Subcutaneous abdominal adipose tissue (tissue), 5 donors: ENCODE data around the gene RGS12.
"Not testable (repeated sequence)": the region's sequence is repeated elsewhere in the genome, so short reads cannot be mapped to it uniquely, and the experiment has no call there.

Experiments used
- H3K27ac ChIP-seq: one replicate; pipeline ENCODE4 v1.7.0; 2013; ENCODE audit warnings: low read depth, mild to moderate bottlenecking, inconsistent platforms, low read length, moderate library complexity
- H3K27me3 ChIP-seq, 5 donors: one replicate each; pipeline ENCODE4 v1.7.0; 2013; ENCODE audit warnings: low read length in 5 of 5, inconsistent platforms in 1 of 5; ENCODE audit not compliant: control insufficient read depth in 5 of 5, insufficient read depth in 4 of 5
- H3K36me3 ChIP-seq, 5 donors: one replicate each; pipeline ENCODE4 v1.7.0; 2013; ENCODE audit warnings: low read length in 5 of 5; ENCODE audit not compliant: control insufficient read depth in 5 of 5, insufficient read depth in 5 of 5
- H3K4me1 ChIP-seq, 5 donors: one replicate each; pipeline ENCODE4 v1.7.0; 2013; ENCODE audit warnings: low read length in 5 of 5, mild to moderate bottlenecking in 3 of 5, moderate library complexity in 1 of 5; ENCODE audit not compliant: control insufficient read depth in 5 of 5, insufficient read depth in 5 of 5
- H3K4me3 ChIP-seq, 5 donors: one replicate each; pipeline ENCODE4 v1.7.0; 2013; ENCODE audit warnings: low read length in 5 of 5, low read depth in 1 of 5
- H3K9ac ChIP-seq, 5 donors: one replicate each; pipeline ENCODE4 v1.7.0; 2013; ENCODE audit warnings: low read length in 5 of 5, mild to moderate bottlenecking in 4 of 5, moderate library complexity in 3 of 5
- H3K9me3 ChIP-seq, 5 donors: one replicate each; pipeline ENCODE4 v1.7.0; 2013; ENCODE audit warnings: low read length in 5 of 5; ENCODE audit not compliant: control insufficient read depth in 5 of 5
- donor health status: healthy.
- donor health status: healthy.
- donor health status: healthy.
- donor health status: healthy.
- donor health status: healthy.

RGS12 gene

DNA sequence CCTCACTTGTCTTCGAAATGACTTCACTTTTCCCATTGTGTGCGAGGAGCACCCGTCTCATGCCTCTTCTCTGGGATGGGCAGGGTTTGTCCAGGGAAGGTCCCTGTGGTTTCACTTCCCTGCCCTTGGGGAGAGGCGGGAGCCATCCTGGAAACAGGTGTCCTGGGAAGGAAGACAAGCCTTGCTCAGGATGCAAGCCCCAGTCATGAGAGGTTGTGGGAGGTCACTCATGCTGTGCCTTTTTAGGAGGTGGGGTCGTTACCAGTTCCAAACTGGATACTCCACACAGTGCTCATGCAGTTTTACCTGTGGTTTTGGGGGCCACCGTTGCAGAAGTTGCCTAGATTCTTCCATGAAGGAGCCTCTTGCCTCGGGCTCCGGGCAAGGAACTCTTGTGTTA, 3.8 kb downstream of the RGS12 start:
- Histone ChIP-seq H3K4me1 (peaks cover 1 to 31% (median 25%) of the 10 kb centered on the region in 5 donors), H3K27ac (no peak overlapping the region), H3K9me3 (peaks cover 0 to 7% (median 3%) of the 10 kb centered on the region in 5 donors), H3K27me3 (no peaks in the 10 kb centered on the region), H3K9ac (no peak overlapping the region), H3K4me3 (no peak overlapping the region), H3K36me3 (no peaks in the 10 kb centered on the region)

DNA sequence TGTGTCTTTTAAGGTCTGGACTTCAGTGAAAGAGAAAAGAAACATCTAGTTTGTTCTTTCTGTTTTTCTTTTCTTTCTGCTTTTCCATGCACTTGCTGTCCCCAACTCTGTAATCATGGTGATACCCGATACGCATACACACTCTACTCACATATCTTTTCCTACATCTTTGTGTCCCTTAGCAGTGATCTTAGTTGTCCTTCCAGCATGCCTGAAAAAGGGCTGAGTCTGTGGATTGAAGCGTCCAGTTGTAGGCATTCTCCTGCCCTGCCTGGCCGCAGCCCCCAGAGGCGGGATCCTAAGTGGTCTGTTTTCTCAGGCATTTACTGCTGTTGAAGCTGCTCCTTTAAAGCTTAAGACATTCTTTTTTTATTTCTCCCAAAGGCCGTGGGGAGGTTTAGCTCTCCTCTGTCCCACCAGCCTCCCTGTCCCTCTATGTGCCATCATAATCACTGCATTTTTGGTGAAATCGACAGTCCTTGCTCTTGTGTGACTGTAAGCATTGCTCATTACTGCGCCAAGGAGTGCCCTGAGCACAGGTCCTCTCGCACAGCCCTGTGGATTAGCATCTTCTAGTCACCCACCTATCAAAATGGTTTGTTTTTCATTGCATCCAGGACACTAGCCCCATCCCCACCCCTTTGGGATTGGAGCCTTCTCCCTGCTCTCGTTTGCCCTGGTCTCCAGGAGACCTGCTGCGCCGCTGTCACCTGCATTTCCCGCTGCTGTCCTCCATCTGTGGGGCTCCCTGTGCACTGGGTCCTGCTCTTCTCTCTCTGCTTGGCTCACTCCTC, 4.4 kb downstream of the RGS12 start:
- no peaks in the 10 kb centered on the region for H3K36me3 ChIP-seq
- no peaks in the 10 kb centered on the region for H3K27me3 ChIP-seq
- H3K4me1 ChIP-seq, result peaks cover 1 to 25% (median 23%) of the 10 kb centered on the region in 5 donors
- H3K9ac ChIP-seq, result no peak overlapping the region
- H3K4me3 ChIP-seq, result no peak overlapping the region
- no peak overlapping the region for H3K27ac ChIP-seq
- peaks cover 0 to 7% (median 3%) of the 10 kb centered on the region in 5 donors for H3K9me3 ChIP-seq

DNA sequence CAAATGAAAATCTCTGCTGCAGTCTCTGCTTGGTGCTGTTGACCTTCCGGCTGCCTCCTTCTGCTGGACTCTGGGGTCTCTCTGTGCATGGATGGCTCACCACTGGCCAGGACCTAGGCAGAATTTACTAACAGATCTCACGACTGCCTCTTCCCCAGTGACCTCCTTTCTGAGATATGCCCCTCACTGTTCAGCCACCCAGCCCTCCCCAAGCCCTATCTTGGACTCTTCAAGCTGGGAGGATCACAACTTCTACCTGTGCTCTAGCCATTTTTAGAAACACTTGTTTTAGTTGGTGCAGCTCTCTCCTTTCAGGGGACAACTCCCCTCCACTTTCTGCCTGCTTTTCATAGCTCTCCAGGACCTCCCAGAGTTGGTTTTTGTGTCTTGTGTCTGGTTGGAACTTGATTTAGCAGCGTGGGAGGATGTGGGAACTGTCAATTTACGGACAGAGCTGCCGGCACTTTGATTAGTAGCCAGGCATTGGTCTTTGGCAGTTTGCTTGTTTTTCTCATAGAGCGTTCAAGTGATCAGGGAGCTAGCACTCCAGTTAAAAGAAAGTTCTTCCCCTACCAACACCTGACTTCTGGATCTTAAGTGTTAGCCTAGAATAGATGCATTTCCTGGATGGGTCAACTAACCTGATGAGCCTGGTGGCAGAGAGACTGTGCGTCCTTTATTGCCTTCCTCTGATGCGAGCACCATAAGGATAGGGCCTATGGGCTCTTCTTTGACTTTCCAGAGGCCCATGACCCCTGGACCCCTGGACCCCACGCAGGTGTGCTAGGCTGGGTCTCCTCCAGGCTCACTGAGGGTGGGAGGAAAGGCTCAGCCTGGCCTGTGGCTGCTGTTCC, 6.5 kb downstream of the RGS12 start:
- Histone ChIP-seq H3K27ac (no peak overlapping the region), H3K4me1 (peaks cover 0 to 24% (median 16%) of the 10 kb centered on the region in 5 donors), H3K4me3 (no peak overlapping the region), H3K9me3 (peaks cover 0 to 7% (median 3%) of the 10 kb centered on the region in 5 donors), H3K36me3 (no peaks in the 10 kb centered on the region), H3K27me3 (no peaks in the 10 kb centered on the region), H3K9ac (no peak overlapping the region)

DNA sequence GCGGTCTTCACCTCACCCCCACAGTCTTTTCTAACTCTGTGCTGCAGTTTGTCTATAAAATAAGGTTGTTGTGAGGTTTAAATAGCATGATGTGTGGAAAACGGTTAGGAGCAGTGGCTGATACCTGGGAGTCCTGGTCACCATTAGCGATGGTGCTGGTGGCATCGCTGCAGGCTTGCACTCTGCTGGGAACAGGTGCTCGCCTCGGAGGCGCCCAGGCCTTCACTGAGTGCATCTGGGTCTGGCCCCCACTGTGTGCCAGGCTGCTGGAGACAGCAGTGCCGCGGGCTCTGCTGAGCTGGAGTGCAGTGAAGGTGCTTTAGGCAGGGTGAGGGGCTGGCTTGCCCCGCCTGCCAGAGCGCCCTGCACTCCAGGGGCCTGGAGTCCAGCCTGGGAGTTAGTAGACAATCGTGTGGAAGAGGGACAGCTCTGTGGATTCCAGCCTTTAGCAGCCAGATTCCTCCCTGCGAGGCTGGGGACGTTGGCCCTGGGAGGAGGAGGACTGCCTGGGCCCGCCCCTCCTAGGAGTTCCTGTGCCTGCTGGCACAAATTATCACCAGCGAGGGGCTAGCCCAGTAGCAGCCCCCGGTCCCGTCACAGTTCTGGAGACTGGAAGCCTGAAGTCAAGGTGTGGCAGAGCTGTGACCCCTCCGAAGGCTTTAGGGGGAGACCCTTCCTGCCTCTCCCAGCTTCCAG, 7.3 kb downstream of the RGS12 start:
- H3K4me1 ChIP-seq, result peaks cover 4 to 30% (median 22%) of the 10 kb centered on the region in 5 donors
- H3K4me3 ChIP-seq, result no peak overlapping the region
- H3K27ac ChIP-seq, result no peak overlapping the region
- no peaks in the 10 kb centered on the region for H3K36me3 ChIP-seq
- H3K9ac ChIP-seq, result peak overlapping the region in 1 of 5 donors; percentile 19
- no peaks in the 10 kb centered on the region for H3K27me3 ChIP-seq
- H3K9me3 ChIP-seq, result peaks cover 0 to 7% (median 3%) of the 10 kb centered on the region in 5 donors

DNA sequence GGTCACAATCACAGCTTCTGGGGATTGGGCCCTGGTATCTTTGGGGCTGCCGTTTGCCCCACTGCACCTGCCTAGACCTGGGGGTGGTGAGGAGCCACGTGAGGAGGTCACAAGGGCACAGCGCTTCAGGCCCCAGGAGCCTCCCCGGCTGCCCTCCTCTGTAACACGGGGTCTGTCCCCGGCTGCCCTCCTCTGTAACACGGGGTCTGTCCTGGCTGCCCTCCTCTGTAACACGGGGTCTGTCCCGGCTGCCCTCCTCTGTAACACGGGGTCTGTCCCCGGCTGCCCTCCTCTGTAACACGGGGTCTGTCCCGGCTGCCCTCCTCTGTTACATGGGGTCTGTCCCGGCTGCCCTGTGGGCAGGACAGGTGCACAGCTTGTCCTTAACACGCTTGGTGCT, 8.1 kb downstream of the RGS12 start:
- H3K9ac ChIP-seq, H3K4me3 ChIP-seq, H3K27ac ChIP-seq, H3K27me3 ChIP-seq, H3K36me3 ChIP-seq, H3K9me3 ChIP-seq: not testable (repeated sequence)
- peaks cover 12 to 38% (median 29%) of the 10 kb centered on the region in 5 donors for H3K4me1 ChIP-seq

DNA sequence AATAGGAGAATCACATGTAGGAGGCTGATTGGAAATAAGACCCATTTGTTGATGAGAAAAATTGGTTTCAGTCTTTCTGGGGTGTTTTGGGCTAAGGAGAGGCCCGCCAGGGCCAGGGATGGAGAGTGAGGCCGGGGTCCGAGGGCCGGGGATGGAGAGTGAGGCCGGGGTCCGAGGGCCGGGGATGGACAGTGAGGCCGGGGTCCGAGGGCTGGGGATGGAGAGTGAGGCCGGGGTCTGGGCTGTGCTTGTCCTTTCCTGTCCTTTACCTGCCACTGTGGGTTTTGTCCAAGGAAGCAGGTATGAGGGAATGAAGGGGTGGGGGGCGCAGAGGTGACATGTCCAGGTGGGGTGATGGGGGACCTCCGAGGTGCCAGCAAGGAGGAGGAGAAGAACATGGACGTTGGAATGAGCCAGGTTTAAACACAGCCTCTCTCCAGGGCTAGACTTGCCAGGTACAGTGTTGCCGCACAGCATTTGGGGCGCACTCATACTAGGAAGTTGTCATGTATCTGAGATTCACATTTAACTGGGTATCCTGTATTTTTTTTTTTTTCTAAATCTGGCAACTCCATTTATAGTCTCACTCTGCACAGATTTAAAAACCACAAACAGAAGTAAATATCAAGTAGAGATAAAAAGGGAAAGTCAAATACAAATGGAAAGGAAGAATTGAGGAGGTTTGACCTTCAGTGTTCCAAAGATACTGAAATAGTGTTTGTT, 8.8 kb downstream of the RGS12 start:
- H3K27ac ChIP-seq, result no peak overlapping the region
- H3K36me3 ChIP-seq, result no peaks in the 10 kb centered on the region
- H3K27me3 ChIP-seq, result no peaks in the 10 kb centered on the region
- no peak overlapping the region for H3K9ac ChIP-seq
- peaks cover 0 to 5% (median 3%) of the 10 kb centered on the region in 5 donors for H3K9me3 ChIP-seq
- peaks cover 15 to 43% (median 35%) of the 10 kb centered on the region in 5 donors for H3K4me1 ChIP-seq
- no peak overlapping the region for H3K4me3 ChIP-seq

DNA sequence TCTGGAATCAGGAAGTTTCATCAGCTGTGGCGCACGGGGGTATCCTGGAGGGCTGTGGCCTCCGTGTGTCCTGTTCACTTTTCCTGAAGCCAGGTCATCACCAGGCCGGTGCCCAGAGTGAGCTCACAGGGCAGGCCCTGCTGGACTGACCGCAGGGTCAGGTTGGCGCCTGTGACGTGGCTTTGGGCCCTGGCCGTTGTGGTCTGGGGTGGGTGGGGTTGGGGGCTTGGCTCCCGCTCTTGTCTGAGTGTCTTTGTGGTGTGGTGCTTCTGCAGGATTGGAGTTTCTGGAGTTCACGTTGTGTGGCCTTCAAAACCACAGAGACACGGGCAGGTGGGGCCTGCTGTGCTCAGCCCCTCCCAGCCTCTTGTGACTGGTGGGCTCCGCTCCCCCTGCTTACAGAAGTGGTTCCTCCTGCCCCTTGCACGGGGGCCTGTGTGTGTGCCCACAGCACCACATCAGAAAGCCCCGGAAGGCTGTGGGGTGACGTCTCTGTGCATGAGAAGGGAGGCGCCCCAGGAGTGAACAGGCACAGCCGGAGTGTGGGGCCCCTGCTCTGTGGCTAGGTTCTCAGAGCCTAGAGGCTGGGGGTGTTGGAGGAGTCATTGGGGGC, 9.5 kb downstream of the RGS12 start:
- Histone ChIP-seq H3K27ac (no peak overlapping the region), H3K36me3 (no peaks in the 10 kb centered on the region), H3K4me3 (no peak overlapping the region), H3K9me3 (peaks cover 0 to 5% (median 3%) of the 10 kb centered on the region in 5 donors), H3K9ac (no peak overlapping the region), H3K27me3 (no peaks in the 10 kb centered on the region), H3K4me1 (peaks cover 15 to 47% (median 35%) of the 10 kb centered on the region in 5 donors)

DNA sequence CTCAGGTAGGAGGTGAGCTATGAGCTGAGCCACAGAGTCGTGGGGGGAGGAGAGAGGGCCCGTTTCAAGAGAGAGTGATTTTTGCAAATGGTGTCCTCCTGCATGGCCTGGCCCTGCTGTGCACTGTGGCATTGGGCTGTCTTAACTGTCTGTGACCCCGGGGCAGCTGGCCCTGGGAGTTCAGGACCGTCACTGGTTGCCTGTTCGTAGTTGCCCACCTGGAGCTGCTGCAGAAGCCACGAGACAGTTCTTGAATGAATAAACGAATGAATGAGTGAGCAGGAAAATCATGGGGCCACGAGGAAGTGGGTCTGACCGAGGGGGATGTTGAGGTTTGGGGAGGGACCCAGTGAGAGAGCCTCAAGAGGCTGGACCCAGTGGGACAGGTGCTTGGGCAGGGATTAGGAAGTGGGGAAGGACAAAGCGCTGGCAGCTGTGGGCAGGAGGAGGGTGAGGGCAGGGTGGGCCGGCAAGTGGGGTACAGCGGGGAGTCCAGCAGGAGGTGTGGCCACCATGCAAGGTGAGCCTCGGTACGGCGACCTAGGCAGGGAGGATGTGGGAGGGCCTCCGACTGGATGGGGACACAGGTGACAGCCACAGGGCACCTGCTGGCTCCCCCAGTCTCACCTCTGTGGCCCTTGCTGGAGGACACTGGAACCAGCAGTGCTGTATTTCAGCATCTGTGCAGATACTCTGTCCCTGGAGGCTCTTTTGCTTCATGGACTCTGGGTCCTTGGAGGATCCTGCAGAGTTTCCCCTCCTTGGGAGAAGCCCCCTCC, 10.2 kb downstream of the RGS12 start:
- Histone ChIP-seq H3K27me3 (no peaks in the 10 kb centered on the region), H3K36me3 (no peaks in the 10 kb centered on the region), H3K4me1 (peaks cover 15 to 44% (median 35%) of the 10 kb centered on the region in 5 donors), H3K9ac (no peak overlapping the region), H3K4me3 (no peak overlapping the region), H3K9me3 (no peaks in the 10 kb centered on the region), H3K27ac (no peak overlapping the region)

DNA sequence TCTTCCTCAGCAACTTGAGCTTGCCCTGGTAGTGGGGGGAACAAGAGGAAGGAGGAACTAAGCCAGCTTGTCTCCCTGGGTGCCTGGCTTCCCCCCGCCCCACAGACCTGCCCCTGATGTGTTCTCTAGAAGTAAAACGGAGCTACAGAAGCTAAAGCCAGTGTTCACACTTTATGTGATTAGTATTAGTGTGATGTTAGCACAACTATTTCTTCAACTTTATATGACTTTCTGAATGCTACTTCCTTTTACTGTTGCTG, 10.7 kb downstream of the RGS12 start:
- Histone ChIP-seq H3K36me3 (no peaks in the 10 kb centered on the region), H3K4me3 (no peak overlapping the region), H3K4me1 (peaks cover 15 to 44% (median 35%) of the 10 kb centered on the region in 5 donors), H3K9ac (no peak overlapping the region), H3K27me3 (no peaks in the 10 kb centered on the region), H3K9me3 (no peaks in the 10 kb centered on the region), H3K27ac (no peak overlapping the region)
